ENCODE results near the gene EARS2.
"Not testable (repeated sequence)": the region's sequence is repeated elsewhere in the genome, so short reads cannot be mapped to it uniquely, and the experiment has no call there.

The EARS2 gene

GRCh38 chr16:23567602-23568001 is 10.5 kb upstream of the EARS2 start:
- DNase-seq (ENCODE audit: low spot score): no peak

DNA sequence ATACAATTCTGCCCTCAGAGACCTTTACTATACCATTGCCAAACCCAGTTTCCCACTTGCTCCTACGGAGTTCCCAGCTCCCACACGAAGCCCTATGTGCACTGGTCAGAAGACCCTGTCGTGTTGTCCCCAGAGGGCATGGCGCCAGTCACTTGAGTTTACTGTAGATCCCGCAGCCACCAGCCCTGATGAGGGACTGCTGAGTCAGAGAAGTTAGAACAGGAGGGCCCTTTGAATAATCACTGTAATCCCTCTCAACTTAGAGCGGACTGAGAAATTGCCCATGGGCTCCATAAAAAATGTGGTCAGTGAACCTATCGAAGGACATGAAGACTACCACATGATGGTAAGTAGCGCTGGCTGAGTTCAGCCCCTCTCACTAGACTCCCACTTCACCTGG is 9.6 kb upstream of the EARS2 start:
- no peak for DNase-seq (ENCODE audit: low spot score)

GRCh38 chr16:23564575-23565363 is 7.6 kb upstream of the EARS2 start:
- no peak for DNase-seq (ENCODE audit: low spot score)

GRCh38 chr16:23563186-23563585 is 6.0 kb upstream of the EARS2 start:
- DNase-seq (ENCODE audit: low spot score): no peak

GRCh38 chr16:23562505-23562904 is 5.4 kb upstream of the EARS2 start:
- no peak for DNase-seq (ENCODE audit: low spot score)

DNA sequence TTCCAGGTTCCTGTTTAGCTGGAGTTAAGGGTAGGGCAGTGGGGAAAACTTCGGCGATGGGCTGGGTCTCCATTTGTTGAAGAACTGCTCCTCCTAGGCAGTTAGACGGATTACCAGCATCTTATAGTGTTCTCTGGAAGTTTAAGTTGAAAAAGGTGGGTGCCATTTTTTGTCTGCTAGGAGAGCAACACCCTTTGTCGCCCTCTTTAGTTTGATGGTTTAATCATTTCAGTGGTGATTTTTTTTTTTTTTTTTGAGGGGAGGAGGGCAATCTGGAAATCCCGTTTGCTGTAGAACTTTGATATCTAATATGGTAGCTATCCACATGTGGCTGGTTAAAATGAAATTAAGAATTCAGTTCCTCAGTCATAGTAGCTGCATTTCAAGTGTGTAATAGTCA is 4.4 kb upstream of the EARS2 start:
- DNase-seq (ENCODE audit: low spot score): no peak

GRCh38 chr16:23557779-23558702 is 891 bp upstream of the EARS2 start:
- no peak for DNase-seq (ENCODE audit: low spot score)

- no peak for DNase-seq (ENCODE audit: low spot score)
These were observed 2.6 kb downstream of the EARS2 start for GRCh38 chr16:23554536-23554935.

- no peak for DNase-seq (ENCODE audit: low spot score)
These were observed 5.0 kb downstream of the EARS2 start for GRCh38 chr16:23552161-23552560.

DNA sequence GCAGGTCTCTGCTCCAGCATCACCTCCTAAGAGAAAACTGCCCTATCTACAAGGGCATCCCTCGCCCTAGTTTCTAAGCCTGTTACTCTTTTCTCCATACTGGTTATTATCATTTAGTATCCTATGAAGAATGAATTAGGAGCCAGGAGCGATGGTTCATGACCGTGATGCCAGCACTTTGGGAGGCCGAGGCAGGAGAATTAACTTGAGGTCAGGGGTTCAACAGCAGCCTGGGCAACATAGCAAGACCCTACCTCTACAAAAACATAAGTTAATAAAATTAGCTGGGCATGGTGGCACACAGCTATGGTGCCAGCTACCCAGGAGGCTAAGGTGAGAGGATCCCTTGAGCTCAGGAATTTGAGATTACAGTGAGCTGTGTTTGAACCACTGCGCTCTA is 7.2 kb downstream of the EARS2 start:
- DNase-seq (ENCODE audit: low spot score): no peak

- DNase-seq (ENCODE audit: low spot score): no peak
These were observed 12.7 kb downstream of the EARS2 start for GRCh38 chr16:23544436-23544835.

DNA sequence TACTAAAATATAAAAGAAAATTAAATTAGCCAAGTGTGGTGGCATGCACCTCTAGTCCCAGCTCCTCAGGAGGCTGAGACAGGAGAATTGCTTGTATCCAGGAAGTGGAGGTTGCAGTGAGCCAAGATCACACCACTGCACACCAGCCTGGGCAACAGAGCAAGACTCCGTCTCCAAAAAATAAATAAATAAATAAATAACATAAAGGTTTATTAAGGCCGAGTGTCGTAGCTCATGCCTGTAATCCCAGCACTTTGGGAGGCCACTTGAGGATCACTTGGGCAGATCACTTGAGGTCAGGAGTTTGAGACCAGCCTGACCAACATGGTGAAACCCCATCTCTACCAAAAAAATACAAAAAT is 16.4 kb downstream of the EARS2 start:
- not testable (repeated sequence) for DNase-seq (ENCODE audit: low spot score)

GRCh38 chr16:23539984-23540816 is 16.9 kb downstream of the EARS2 start:
- no peak for DNase-seq (ENCODE audit: low spot score)

- DNase-seq (ENCODE audit: low spot score): no peak
These were observed 18.3 kb downstream of the EARS2 start for GRCh38 chr16:23538919-23539278.

GRCh38 chr16:23537390-23537789 is 19.8 kb downstream of the EARS2 start:
- no peak for DNase-seq (ENCODE audit: low spot score)

GRCh38 chr16:23535901-23536300 is 21.2 kb downstream of the EARS2 start:
- DNase-seq (ENCODE audit: low spot score): no peak

- DNase-seq (ENCODE audit: low spot score): no peak
These were observed 22.0 kb downstream of the EARS2 start for GRCh38 chr16:23534868-23535860.

GRCh38 chr16:23532448-23532847 is 24.7 kb downstream of the EARS2 start:
- DNase-seq (ENCODE audit: low spot score): no peak

GRCh38 chr16:23530062-23530461 is 27.1 kb downstream of the EARS2 start:
- no peak for DNase-seq (ENCODE audit: low spot score)

GRCh38 chr16:23528644-23529310 is 28.4 kb downstream of the EARS2 start:
- no peak for DNase-seq (ENCODE audit: low spot score)

All from iPS-NIHi11 (cell line).